ENCODE data around the gene DES. TPM values are rescaled to one million over a fixed set of nuclear protein-coding genes. Genes with fewer than 3 reads are reported as not detected.

Gene DES
- total RNA-seq, 1 experiment from 2014 or later: 4.2 TPM

GRCh38 chr2:219469186-219469724 lies 51.1 kb downstream of the DES start:
- Histone ChIP-seq H3K36me3 (ENCODE audit: control insufficient read depth in 1 of 2, insufficient read depth in 2 of 2, low read length in 2 of 2) (no peaks in the 10 kb centered on the region), H3K9me3 (ENCODE audit: control insufficient read depth in 1 of 2, insufficient read depth in 1 of 2, low read depth in 1 of 2, low read length in 2 of 2) (no peaks in the 10 kb centered on the region), H3K9me2 (ENCODE audit: insufficient read depth) (no peaks in the 10 kb centered on the region), H3K27me3 (ENCODE audit: insufficient read depth, low read length) (no peaks in the 10 kb centered on the region), H3K27ac (ENCODE audit: low read depth, low read length) (no peak overlapping the region), H4K20me1 (ENCODE audit: insufficient read depth) (no peaks in the 10 kb centered on the region), H3K79me2 (ENCODE audit: insufficient read depth, low read length) (no peaks in the 10 kb centered on the region), H2AFZ (ENCODE audit: low read depth, low read length, poor library complexity, severe bottlenecking) (no peak overlapping the region), H3K9ac (ENCODE audit: low read length) (no peak overlapping the region), H3K4me3 (replicated peaks in 1 of 2; ENCODE audit: low read depth in 1 of 2, low read length in 2 of 2) (no peak overlapping the region), H3K4me2 (ENCODE audit: low read length) (no peak overlapping the region), H3K4me1 (ENCODE audit: control insufficient read depth in 1 of 2, insufficient read depth in 2 of 2, low read length in 2 of 2) (peaks cover 0 to 6% of the 10 kb centered on the region in 2 experiments; a peak in 2 of 4 replicates)
- no TSS peak for BruUV-seq (replicated peaks)
- RAD21 ChIA-PET (ENCODE audit: low non-redundant PET in 1 of 2, low total read pairs in 2 of 2, uncharacterized antibody in 2 of 2, unreplicated experiment in 2 of 2): no interaction called here
- POLR2A ChIA-PET: no interaction called here
- no peak for DNase-seq (ENCODE audit: low read depth, low spot score)
- CTCF ChIA-PET: no interaction called here
- ATAC-seq: no peak
- intact Hi-C loops (cut with micrococcal nuclease): no loop called here
- TF ChIP-seq ZFX (IDR thresholded peaks at IDR 0.05): no peak
- TF ChIP-seq EZH2phosphoT487 (IDR thresholded peaks at IDR 0.05; ENCODE audit: borderline replicate concordance): no peak
- TF ChIP-seq RAD21 (IDR thresholded peaks at IDR 0.05; ENCODE audit: low read depth): no peak
- no peak for TF ChIP-seq CBX3 (IDR thresholded peaks at IDR 0.05; ENCODE audit: low read depth)

- intact Hi-C loops (cut with micrococcal nuclease): no loop called here
- Histone ChIP-seq H3K27me3 (ENCODE audit: insufficient read depth, low read length) (no peaks in the 10 kb centered on the region), H3K36me3 (ENCODE audit: control insufficient read depth in 1 of 2, insufficient read depth in 2 of 2, low read length in 2 of 2) (no peaks in the 10 kb centered on the region), H4K20me1 (ENCODE audit: insufficient read depth) (no peaks in the 10 kb centered on the region), H3K79me2 (ENCODE audit: insufficient read depth, low read length) (no peaks in the 10 kb centered on the region), H3K9me2 (ENCODE audit: insufficient read depth) (no peaks in the 10 kb centered on the region), H3K4me1 (ENCODE audit: control insufficient read depth in 1 of 2, insufficient read depth in 2 of 2, low read length in 2 of 2) (peaks cover 0 to 6% of the 10 kb centered on the region in 2 experiments; a peak in 2 of 4 replicates), H3K27ac (ENCODE audit: low read depth, low read length) (no peak overlapping the region), H3K9me3 (ENCODE audit: control insufficient read depth in 1 of 2, insufficient read depth in 1 of 2, low read depth in 1 of 2, low read length in 2 of 2) (no peaks in the 10 kb centered on the region), H2AFZ (ENCODE audit: low read depth, low read length, poor library complexity, severe bottlenecking) (no peak overlapping the region), H3K4me3 (replicated peaks in 1 of 2; ENCODE audit: low read depth in 1 of 2, low read length in 2 of 2) (no peak overlapping the region), H3K9ac (ENCODE audit: low read length) (no peak overlapping the region), H3K4me2 (ENCODE audit: low read length) (no peak overlapping the region)
- RAD21 ChIA-PET (ENCODE audit: low non-redundant PET in 1 of 2, low total read pairs in 2 of 2, uncharacterized antibody in 2 of 2, unreplicated experiment in 2 of 2): no interaction called here
- BruUV-seq (replicated peaks): no TSS peak
- POLR2A ChIA-PET: no interaction called here
- ATAC-seq: no peak
- CTCF ChIA-PET: no interaction called here
- DNase-seq (ENCODE audit: low read depth, low spot score): no peak
- TF ChIP-seq CBX3 (IDR thresholded peaks at IDR 0.05; ENCODE audit: low read depth): no peak
- no peak for TF ChIP-seq SP1 (IDR thresholded peaks at IDR 0.05; ENCODE audit: low read depth)
- TF ChIP-seq POLR2AphosphoS5 (IDR thresholded peaks at IDR 0.05; ENCODE audit: low read depth, low read length): no peak
- no peak for TF ChIP-seq SRF (IDR thresholded peaks at IDR 0.05; ENCODE audit: low read depth)
- no peak for TF ChIP-seq ZBTB33 (IDR thresholded peaks at IDR 0.05; ENCODE audit: extremely low read depth, insufficient replicate concordance, low read length)
- TF ChIP-seq ZFX (IDR thresholded peaks at IDR 0.05): no peak
- TF ChIP-seq MAX (IDR thresholded peaks at IDR 0.05): no peak
- no peak for TF ChIP-seq FOSL1 (IDR thresholded peaks at IDR 0.05; ENCODE audit: low read depth)
- TF ChIP-seq TCF7L2 (IDR thresholded peaks at IDR 0.05; ENCODE audit: borderline replicate concordance, extremely low read depth, insufficient read depth, insufficient read length): no peak
- TF ChIP-seq YY1 (IDR thresholded peaks at IDR 0.05; ENCODE audit: extremely low read depth, insufficient replicate concordance, low read depth, low read length): no peak
- no peak for TF ChIP-seq ZNF274 (IDR thresholded peaks at IDR 0.05; ENCODE audit: low read depth, low read length)
- TF ChIP-seq REST (IDR thresholded peaks at IDR 0.05; ENCODE audit: low read depth): no peak
- TF ChIP-seq SIN3A (IDR thresholded peaks at IDR 0.05; ENCODE audit: low read depth): no peak
- no peak for TF ChIP-seq EGR1 (IDR thresholded peaks at IDR 0.05; ENCODE audit: low read depth)
- TF ChIP-seq RAD21 (IDR thresholded peaks at IDR 0.05; ENCODE audit: low read depth): no peak
Observed at GRCh38 chr2:219470429-219470828, 52.3 kb downstream of the DES start.

Measured in HCT116 (cell line).